ENCODE results near the gene GPN2.

- TF ChIP-seq, protein P1, sequence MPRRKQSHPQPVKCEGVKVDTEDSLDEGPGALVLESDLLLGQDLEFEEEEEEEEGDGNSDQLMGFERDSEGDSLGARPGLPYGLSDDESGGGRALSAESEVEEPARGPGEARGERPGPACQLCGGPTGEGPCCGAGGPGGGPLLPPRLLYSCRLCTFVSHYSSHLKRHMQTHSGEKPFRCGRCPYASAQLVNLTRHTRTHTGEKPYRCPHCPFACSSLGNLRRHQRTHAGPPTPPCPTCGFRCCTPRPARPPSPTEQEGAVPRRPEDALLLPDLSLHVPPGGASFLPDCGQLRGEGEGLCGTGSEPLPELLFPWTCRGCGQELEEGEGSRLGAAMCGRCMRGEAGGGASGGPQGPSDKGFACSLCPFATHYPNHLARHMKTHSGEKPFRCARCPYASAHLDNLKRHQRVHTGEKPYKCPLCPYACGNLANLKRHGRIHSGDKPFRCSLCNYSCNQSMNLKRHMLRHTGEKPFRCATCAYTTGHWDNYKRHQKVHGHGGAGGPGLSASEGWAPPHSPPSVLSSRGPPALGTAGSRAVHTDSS (tag by site-specific recombination; IDR thresholded peaks at IDR 0.05): no peak
- TF ChIP-seq, protein P2, sequence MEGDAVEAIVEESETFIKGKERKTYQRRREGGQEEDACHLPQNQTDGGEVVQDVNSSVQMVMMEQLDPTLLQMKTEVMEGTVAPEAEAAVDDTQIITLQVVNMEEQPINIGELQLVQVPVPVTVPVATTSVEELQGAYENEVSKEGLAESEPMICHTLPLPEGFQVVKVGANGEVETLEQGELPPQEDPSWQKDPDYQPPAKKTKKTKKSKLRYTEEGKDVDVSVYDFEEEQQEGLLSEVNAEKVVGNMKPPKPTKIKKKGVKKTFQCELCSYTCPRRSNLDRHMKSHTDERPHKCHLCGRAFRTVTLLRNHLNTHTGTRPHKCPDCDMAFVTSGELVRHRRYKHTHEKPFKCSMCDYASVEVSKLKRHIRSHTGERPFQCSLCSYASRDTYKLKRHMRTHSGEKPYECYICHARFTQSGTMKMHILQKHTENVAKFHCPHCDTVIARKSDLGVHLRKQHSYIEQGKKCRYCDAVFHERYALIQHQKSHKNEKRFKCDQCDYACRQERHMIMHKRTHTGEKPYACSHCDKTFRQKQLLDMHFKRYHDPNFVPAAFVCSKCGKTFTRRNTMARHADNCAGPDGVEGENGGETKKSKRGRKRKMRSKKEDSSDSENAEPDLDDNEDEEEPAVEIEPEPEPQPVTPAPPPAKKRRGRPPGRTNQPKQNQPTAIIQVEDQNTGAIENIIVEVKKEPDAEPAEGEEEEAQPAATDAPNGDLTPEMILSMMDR (tag by site-specific recombination; IDR thresholded peaks at IDR 0.05): no peak
- TF ChIP-seq ZSCAN5A (tag by site-specific recombination; IDR thresholded peaks at IDR 0.05) (no peak), ZNF514 (tag by site-specific recombination; IDR thresholded peaks at IDR 0.05) (no peak)
These were observed 25.2 kb upstream of the GPN2 start for GRCh38 chr1:26915204-26915842.

Data from HEK293 (cell line).